Right renal pelvis (tissue), 4 donors: ENCODE results near the gene OR4E2. TPM values are rescaled to one million over a fixed set of nuclear protein-coding genes. Genes with fewer than 3 reads are reported as not detected.
"Not testable (repeated sequence)": the region's sequence is repeated elsewhere in the genome, so short reads cannot be mapped to it uniquely, and the experiment has no call there.

Experiments
- DNase-seq, 4 donors: peaks; one replicate each; pipeline ENCODE4 v3.0.0-alpha.2; 2013; ENCODE audit warnings: low read depth in 4 of 4, low spot score in 3 of 4, missing footprints in 1 of 4
- polyA plus RNA-seq, 4 donors: library from polyadenylated mRNA; unstranded; fragments of 120-200 nt; gene quantifications; one replicate each; pipeline ENCODE4 v1.2.1, GENCODE V29; 2013; ENCODE audit not compliant: insufficient read length in 4 of 4

OR4E2 gene
- polyA plus RNA-seq, 4 donors = 0.03 TPM; not detected in 3

DNA sequence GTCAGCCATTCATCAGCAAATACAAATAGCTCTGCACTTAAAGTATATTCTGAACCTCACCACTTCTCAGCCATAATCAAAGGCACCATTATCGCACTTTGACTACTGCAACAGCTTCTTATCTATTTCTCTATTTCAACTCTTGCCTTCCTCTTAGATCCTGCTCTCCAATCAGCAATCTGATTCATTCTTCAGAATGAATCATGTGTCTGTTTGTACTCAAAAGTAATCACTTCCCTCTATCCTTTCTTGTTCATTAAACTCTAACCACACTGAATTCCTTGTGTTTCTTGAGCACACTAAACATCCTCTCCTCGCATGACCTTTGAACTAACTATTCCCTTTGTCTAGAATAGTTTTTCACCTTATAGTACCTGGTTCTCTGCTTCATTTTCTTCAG lies 32.8 kb downstream of the OR4E2 start:
- no peak for DNase-seq

DNA sequence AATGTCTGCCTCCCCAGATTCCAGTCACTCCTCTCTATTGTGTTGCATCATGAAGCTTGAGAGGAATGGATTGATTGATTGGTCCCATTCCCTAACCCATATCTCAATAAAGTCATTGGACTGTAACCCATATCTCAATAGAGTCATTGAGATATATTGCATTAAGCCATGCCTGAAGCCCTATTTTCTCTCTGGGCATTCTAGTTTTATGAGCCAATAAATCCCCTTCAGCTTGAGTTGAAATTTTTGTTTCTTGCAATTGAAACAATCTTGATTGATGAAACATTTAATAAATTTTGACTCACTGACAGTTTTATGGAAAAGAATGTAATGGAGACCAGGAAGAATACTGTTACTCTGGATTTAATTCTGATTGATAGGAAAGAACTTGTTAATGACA lies 40.8 kb downstream of the OR4E2 start:
- DNase-seq = no peak

DNA sequence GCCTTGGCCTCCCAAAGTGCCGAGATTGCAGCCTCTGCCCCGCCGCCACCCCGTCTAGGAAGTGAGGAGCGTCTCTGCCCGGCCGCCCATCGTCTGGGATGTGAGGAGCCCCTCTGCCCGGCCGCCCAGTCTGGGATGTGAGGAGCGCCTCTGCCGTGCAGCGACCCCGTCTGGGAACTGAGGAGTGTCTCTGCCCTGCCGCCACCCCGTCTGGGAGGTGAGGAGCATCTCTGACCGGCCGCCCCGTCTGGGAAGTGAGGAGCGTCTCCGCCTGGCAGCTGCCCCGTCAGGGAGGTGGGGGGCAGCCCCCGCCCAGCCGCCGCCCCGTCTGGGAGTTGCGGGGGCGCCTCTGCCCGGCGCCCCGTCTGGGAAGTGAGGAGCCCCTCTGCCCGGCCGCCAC lies 44.0 kb downstream of the OR4E2 start:
- DNase-seq = not testable (repeated sequence)

DNA sequence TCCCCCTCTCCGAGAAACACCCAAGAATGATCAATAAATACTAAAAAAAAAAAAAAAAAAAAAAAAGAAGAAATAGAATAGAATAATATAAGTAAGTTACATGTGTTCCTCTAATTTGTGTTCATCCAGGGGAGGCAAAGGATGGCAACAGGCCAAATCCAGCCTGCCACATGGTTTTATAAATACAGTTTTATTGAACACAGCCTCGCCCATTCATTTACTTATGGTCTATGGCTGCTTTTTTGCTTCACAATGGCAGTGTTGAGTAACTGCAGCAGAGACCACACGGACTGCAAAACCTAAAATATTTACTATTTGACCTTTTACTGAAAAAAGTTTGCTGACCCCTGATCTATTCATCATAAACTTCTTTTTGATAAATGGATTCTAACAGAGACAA lies 44.9 kb downstream of the OR4E2 start:
- DNase-seq = not testable (repeated sequence)

DNA sequence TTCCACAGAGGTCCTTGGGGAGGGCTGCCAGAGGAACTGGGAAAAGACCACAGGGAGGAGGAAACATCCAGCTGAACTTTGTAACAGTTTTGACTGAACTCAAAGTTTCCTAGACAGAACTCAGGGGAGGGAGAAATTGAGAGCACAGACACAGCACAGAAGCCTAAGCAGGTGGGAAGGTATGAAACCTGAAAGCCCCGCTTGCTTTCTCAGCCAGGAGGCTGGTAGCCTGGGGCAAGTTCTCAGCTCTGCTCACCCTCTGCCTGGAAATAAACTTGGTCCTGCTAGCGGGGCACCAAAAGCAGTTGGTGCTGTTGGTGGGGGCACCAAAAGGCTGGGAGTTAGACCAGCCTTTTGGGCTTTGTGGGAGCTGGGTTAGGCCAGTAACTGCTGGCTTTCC lies 45.9 kb downstream of the OR4E2 start:
- no peak for DNase-seq

DNA sequence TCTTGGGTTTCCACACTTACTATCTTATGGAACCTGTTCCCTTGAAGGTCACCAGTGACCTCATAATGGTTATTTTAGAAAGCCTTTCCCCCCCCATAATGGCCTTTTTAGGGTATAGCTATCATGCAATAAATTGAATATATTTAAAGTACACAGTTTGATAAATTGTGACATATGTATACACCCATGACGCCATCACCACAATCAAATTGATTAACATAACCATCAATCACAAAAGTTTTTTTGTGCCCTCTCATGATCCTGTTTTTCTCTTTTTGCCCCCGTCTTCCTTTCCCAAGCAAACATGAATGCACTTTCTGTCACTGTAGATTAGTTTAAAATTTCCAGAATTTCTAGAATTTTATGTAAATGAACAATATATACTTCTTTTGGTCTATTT lies 48.7 kb downstream of the OR4E2 start:
- no peak for DNase-seq

DNA sequence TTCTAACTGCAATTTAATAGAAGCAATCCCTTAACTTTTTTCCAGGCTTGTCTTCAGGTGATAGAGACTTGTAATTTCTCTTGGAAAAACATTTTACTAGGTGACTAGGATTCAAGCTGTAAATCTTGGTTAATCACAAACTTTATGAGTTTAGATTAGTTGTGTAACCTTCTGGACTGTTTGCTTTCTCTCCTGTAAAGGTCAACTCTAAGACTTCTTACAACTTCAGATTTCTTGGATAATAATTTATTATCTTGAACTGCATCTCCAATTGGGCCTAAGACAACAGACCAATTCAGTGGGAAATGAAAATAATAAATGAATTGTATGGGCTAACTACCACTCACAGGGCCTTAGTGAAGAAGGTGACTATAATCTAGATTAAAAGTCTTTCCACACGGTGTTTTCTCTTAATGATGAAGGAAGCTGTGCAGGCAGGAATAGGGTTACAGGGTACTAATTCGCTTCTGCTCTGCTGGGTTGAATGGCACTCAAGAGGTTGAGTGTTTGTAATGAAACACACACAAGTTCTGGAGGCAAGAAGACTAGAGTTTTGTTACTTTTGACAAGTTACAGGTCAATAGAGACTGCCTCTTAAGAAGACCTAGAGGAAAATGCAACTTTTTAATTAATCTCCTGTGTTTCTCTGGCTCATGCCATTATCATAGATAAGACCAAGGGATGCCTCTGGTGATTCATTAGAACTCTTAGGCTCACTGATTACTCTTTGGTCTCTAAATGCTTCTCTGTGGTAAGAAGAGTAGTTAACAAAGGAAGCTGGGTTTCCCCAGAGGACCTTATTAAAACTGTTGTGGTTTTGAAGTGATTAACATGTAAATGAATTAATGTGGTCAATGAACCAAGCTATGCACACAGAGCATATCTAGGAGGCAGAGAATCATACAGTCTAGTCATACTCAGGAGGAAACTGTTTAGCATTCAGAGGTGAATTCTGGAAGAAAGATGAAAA lies 50.0 kb downstream of the OR4E2 start:
- DNase-seq = no peak

DNA sequence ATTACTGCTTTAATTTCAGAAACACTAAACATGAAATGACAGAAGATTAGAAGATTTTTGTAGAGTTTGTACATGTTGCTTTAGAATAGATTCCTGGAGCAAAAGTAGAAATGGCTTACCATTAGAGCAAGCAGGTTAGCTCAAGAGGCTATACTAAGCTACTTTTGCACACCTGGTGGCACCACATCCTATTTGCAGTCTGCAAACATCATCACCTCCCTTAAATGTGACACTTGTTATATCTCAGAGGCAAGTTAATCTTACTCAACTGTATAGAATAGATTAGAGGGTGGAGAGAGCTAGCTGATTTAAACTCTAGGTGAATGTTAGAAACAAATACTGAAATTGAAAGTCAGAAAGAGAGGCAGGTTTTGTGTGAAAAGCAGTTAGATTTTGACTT lies 50.7 kb downstream of the OR4E2 start:
- DNase-seq = no peak

DNA sequence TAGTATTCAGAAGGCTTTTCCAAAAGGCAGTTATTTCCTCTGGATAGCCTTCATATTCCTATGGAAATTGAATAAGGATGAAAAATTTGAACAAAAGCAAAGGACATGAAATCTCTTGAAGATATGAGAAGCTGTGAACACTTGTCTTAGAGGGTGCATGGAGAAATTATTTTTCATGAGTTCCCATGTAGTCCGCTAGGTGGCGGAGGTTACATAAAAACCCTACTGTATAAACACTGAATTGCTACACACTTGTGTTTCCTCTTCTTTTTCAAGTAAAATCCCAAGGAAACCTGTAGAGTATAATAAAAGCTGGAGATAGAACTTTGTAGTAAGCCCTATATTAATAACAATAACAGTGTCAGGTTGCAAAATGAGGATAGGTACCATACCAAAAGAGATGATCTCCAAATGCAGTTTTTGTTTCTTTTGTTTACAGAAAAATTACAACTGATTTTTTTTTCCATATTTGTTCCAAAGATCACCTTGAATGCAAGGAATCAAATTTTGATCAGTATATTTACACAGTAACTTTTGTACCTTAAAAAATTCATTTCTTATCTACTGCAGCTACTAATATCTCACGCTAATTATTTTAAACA lies 57.8 kb downstream of the OR4E2 start:
- peak in 2 of 4 donors; percentile 7 to 12 for DNase-seq

DNA sequence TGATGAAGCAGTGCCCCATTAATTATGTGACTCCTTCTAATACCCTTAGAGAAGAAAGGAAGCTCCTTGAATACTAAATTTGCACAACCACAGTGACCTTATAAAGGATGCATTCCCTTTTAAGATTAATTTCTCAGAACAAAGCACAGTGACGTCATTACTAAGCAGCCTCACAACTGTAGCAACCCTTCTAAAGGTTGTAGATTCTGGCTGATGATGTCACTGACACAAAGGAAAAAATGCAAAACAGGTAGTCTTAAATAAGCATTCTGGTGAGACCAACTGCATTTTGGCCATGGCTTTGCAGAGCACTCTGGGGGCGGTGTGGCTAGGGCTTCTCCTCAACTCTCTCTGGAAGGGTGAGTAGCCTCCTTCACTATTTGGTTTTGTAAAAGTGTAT lies 58.4 kb downstream of the OR4E2 start:
- DNase-seq = no peak

DNA sequence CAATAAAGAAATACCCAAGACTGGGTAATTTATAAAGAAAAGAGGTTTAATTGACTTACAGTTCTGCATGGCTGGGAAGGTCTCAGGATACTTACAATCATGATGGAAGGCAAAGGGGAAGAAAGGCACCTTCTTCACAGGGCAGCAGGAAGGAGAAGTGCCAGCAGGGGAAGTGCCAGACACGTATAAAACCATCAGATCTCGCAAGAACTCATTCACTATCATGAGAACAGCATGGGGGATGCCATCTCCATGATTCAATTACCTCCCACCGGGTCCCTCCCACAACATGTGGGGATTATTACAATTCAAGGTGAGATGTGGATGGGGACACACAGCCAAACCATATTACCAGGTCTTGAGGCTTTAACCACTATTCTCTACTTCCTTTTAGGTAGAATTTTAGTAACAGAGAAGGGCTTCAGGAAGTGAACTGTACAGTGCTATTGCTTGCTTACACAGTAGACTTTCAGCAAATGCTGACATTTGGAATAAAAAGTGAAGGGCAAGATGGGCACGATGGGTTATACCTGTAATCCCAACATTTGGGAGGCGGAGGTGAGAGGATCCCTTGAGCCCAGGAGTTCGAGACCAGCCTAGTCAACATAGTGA lies 60.8 kb downstream of the OR4E2 start:
- no peak for DNase-seq

Other genes with a start within 250 kb of the OR4E2 start
- 10 to 100 TPM; 67.5 to 72.3 (median 70.4) TPM for gene CHD8, start 197.7 kb upstream of the OR4E2 start, polyA plus RNA-seq
- gene RAB2B, start 176.9 kb upstream of the OR4E2 start, polyA plus RNA-seq = 10 to 100 TPM; 33.7 to 42.8 (median 39.3) TPM
- gene TOX4, start 176.6 kb upstream of the OR4E2 start, polyA plus RNA-seq = 10 to 100 TPM; 61.6 to 68.8 (median 64.9) TPM
- gene METTL3, start 142.5 kb upstream of the OR4E2 start, polyA plus RNA-seq = 10 to 100 TPM; 80.2 to 94.3 (median 90.1) TPM
- 10 to 100 TPM; 55.9 to 62.4 (median 61.2) TPM for gene SALL2, start 127.5 kb upstream of the OR4E2 start, polyA plus RNA-seq
- not detected for gene OR10G3, start 73.8 kb upstream of the OR4E2 start, polyA plus RNA-seq
- gene OR10G2, start 18.9 kb upstream of the OR4E2 start, polyA plus RNA-seq = not detected
- under 1 TPM in 1 of 4 donors, not detected in 3; 0.05 TPM for gene OR4E1, start 20.0 kb downstream of the OR4E2 start, polyA plus RNA-seq